NB4 (cell line): ENCODE measurements around the gene ATP13A4.

Source experiments
- DNase-seq: peaks from one replicate; pipeline ENCODE4 v3.0.0; 2010; ENCODE audit warnings: low read depth
- H3K4me3 ChIP-seq: one replicate; pipeline ENCODE4 v1.5.1; 2011; ENCODE audit warnings: mild to moderate bottlenecking, low read depth, low read length, moderate library complexity
- MYC ChIP-seq: IDR thresholded peaks from 2 replicates; pipeline ENCODE4 v1.6.1; 2011; ENCODE audit warnings: low read depth, low read length
- POLR2A ChIP-seq: IDR thresholded peaks from 2 replicates; pipeline ENCODE4 v1.6.1; 2011; ENCODE audit warnings: mild to moderate bottlenecking; ENCODE audit not compliant: insufficient read length; ENCODE audit errors: extremely low read depth
- TF ChIP-seq, protein P1 (sequence below): IDR thresholded peaks from 2 replicates; pipeline ENCODE4 v1.6.1; 2011; ENCODE audit warnings: low read depth, low read length
- TF ChIP-seq, protein P2 (sequence below): IDR thresholded peaks from one replicate; pipeline ENCODE4 v1.5.1; 2012; ENCODE audit warnings: low read depth, low read length

The ATP13A4 gene

DNA sequence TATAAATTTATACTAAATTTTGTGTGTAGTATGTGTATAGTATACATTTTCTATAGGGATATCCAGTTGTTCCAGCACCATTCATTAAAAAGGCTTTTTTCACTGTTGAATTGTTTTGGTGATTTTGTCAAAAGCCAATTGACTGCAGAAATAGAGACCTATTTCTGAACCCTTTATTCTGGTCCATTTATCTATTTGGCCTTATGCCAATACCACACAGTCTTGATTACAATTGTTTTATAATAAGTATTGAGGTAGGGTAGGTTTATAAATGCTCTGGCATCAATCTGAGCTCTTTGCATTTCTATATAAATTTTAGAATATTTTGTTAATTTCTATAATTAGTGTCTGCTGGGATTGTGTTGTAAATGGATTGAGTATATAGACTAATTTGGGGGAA, 31.8 kb upstream of the ATP13A4 start:
- no peak for DNase-seq
- no peak for TF ChIP-seq POLR2A
- TF ChIP-seq, protein P1, sequence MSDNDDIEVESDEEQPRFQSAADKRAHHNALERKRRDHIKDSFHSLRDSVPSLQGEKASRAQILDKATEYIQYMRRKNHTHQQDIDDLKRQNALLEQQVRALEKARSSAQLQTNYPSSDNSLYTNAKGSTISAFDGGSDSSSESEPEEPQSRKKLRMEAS = no peak
- TF ChIP-seq, protein P2, sequence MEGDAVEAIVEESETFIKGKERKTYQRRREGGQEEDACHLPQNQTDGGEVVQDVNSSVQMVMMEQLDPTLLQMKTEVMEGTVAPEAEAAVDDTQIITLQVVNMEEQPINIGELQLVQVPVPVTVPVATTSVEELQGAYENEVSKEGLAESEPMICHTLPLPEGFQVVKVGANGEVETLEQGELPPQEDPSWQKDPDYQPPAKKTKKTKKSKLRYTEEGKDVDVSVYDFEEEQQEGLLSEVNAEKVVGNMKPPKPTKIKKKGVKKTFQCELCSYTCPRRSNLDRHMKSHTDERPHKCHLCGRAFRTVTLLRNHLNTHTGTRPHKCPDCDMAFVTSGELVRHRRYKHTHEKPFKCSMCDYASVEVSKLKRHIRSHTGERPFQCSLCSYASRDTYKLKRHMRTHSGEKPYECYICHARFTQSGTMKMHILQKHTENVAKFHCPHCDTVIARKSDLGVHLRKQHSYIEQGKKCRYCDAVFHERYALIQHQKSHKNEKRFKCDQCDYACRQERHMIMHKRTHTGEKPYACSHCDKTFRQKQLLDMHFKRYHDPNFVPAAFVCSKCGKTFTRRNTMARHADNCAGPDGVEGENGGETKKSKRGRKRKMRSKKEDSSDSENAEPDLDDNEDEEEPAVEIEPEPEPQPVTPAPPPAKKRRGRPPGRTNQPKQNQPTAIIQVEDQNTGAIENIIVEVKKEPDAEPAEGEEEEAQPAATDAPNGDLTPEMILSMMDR = no peak
- no peak for TF ChIP-seq MYC
- no peak overlapping the region for H3K4me3 ChIP-seq

DNA sequence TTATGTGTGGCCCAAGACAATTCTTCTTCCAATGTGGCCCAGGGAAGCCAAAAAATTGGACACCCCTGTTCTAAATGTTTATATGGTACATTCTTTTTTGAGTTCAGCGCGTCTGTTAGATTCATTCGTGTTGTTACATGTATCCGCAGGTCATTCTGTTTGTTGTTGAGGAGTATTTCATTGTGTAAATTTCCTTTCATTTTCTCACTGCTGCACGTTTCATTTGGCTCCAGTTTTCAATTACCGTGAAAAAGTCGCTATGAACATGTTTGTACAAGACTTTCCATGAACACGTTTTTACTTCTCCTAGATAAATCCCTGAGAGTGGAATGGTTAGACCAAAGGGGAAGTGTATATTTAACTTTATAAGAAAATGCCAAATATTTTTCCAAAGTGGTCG, 30.8 kb upstream of the ATP13A4 start:
- H3K4me3 ChIP-seq = no peak overlapping the region
- TF ChIP-seq POLR2A (no peak), MYC (no peak)
- TF ChIP-seq, protein P2 = no peak
- TF ChIP-seq, protein P1 = no peak
- DNase-seq = no peak

DNA sequence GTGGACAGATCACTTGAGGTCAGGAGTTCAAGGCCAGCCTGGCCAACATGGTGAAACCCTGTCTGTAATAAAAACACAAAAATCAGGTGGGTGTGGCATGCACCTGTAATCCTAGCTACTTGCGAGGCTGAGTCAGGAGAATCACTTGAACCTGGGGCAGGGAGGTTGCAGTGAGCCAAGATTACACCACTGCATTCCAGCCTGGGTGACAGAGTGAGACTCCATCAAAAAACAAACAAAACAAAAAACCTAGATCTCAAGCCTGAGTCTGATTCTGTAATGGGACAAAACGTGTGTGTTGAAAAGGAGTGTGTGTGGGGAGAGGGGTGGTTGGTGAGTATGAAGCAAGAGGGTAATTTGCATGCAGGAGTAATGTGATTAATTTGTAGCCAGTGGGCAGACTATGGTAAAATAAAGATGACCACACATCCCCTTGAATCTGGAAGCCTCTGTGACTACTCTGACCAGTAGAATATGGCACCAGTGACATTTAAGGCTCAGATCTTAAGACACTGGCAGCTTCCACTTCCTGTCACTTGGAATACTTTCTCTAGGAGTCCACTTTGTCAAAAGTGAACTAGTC, 19.9 kb upstream of the ATP13A4 start:
- no peak for DNase-seq
- H3K4me3 ChIP-seq = no peak overlapping the region
- TF ChIP-seq MYC = no peak
- no peak for TF ChIP-seq POLR2A
- TF ChIP-seq, protein P1 = no peak
- TF ChIP-seq, protein P2 = no peak

DNA sequence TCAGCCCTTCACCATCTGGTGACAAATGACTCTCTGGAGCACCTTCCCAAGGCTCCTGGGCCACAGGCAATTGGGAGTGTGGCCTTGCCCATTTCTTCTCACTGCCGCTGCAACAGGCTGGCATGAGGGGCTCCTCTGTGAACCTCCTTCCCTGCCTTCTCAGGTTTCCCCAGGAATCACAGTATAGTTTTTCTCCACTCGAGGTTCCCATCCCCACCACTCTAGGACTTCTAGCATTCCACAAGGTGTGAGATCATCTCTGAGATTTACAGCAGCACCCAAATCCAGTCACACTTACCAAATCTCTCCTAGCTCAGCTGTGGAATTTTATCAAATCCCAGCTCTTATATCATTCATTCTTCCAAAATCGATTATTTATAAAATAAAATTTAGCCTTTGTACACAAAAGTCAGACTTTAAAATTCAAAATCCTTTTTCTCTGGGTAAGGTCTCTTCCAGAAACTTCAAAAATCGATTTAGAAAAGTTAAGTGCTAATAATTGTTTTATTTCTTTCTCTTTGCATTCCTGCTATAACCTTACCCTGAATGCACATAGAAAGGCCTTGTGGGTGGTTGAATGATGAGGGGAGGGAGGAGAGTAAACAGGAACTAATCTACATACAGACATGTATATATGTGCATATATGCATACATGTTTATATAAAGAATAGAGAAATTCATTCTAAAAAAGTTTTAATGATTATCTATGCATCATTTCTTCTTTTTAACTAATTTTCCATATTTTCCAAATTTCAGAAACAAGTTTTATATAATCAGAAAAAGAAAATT, 18.9 kb upstream of the ATP13A4 start:
- no peak overlapping the region for H3K4me3 ChIP-seq
- no peak for TF ChIP-seq MYC
- TF ChIP-seq POLR2A = no peak
- TF ChIP-seq, protein P2 = no peak
- TF ChIP-seq, protein P1 = no peak
- no peak for DNase-seq

DNA sequence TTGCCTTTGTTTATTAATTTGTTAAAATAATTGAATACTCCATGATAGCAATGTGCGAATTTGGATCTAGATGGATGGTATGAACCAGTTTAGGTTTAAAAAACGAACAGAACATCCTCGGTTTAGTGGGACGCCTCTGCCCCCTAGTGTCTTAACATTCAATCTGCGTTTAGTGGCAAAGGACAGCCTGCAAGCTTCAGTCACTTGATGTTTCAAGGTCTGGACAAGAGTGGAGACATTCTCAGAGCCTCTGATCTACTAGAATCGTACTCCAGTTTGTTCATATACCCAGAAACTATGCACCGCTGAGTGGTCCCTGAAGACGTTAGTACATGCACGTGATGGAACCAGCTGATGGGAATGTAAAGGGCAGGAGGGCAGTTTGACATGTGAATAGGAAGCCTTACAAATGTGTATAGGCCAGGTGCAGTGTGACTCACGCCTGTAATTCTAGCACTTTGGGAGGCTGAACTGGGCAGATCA, 17.8 kb upstream of the ATP13A4 start:
- no peak overlapping the region for H3K4me3 ChIP-seq
- no peak for TF ChIP-seq POLR2A
- TF ChIP-seq, protein P2 = peak; percentile 65
- DNase-seq = peak; percentile 68
